BJ (cell line): ENCODE results near the gene SYNE1. TPM values are rescaled to one million over a fixed set of nuclear protein-coding genes. Genes with fewer than 3 reads are reported as not detected.

ENCODE experiments used
- CTCF ChIA-PET: fragments of 350-600 bp; formaldehyde crosslinking; extraction: SDS; loops from one replicate; lab custom pipeline; 2021; ENCODE audit warnings: antibody characterized with exemption, inconsistent platforms; lab: Yijun Ruan, JAX
- POLR2A ChIA-PET: fragments of 300-600 bp; sonication (Branson Sonifier 250); formaldehyde crosslinking; extraction: SDS; loops from one replicate; lab custom pipeline; 2021; ENCODE audit warnings: antibody characterized with exemption; lab: Charles Lee
- DNase-seq: peaks from one replicate; pipeline ENCODE4 v3.0.0-alpha.2; 2011; ENCODE audit warnings: low read depth
- H3K27me3 ChIP-seq: 2 replicates; pipeline ENCODE4 v1.6.0; 2011; ENCODE audit warnings: low read length; ENCODE audit not compliant: control insufficient read depth, insufficient read depth
- H3K36me3 ChIP-seq: 2 replicates; pipeline ENCODE4 v1.5.1; 2011; ENCODE audit warnings: low read length; ENCODE audit not compliant: control insufficient read depth, insufficient read depth
- H3K4me3 ChIP-seq: 2 replicates; pipeline ENCODE4 v1.5.1; 2011; ENCODE audit warnings: low read depth, mild to moderate bottlenecking, control low read depth, low read length
- CTCF ChIP-seq: IDR thresholded peaks from 2 replicates; pipeline ENCODE4 v1.5.1; 2011; ENCODE audit warnings: low read depth, mild to moderate bottlenecking, control low read depth, inconsistent platforms, low read length, moderate library complexity; ENCODE audit not compliant: insufficient read depth
- polyA plus RNA-seq: library from polyadenylated mRNA; depleted of rRNA; stranded (reverse); fragments of >200 nt; gene quantifications from 2 replicates; pipeline ENCODE4 v1.2.3, GENCODE V29; 2011

SYNE1 gene
- polyA plus RNA-seq, 1 experiment = 44.2 TPM

GRCh38 chr6:152371775-152372174, 265.4 kb downstream of the SYNE1 start:
- TF ChIP-seq CTCF = no peak
- POLR2A ChIA-PET = no interaction called here
- Histone ChIP-seq H3K27me3 (no peaks in the 10 kb centered on the region), H3K4me3 (no peak overlapping the region), H3K36me3 (peaks cover 10% of the 10 kb centered on the region)
- CTCF ChIA-PET = no interaction called here
- DNase-seq = no peak

- ChIA-PET POLR2A (interaction anchor here (0.6 kb wide), 2 partner anchors 12 to 174 kb away, joined by 4 read pairs; no protein-coding TSS in a partner anchor), CTCF (no interaction called here)
- no peak for TF ChIP-seq CTCF
- Histone ChIP-seq H3K36me3 (peaks cover 12% of the 10 kb centered on the region), H3K27me3 (no peaks in the 10 kb centered on the region), H3K4me3 (no peak overlapping the region)
- DNase-seq = no peak
These were observed 268.2 kb downstream of the SYNE1 start for GRCh38 chr6:152368751-152369624.

DNA sequence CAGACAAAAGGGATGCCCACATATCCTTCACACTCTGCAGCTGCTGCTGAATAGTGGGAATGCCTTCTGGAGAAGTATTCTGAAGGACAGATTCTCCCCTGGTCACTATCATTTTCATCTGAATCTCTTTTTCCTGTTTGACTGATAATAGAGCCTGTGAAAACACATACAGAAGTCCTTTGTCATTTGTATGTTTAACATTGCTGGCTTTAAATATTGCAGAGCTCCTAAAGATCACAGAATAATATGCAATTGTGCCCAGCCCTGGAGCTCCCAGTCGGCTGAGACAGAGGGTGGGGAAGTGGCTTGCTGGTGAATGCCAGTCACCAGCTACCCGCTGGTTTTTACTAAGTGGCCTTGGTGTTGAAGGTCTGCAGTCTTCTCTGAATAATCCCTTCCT, 272.3 kb downstream of the SYNE1 start:
- ChIA-PET POLR2A (no interaction called here), CTCF (interaction anchor here (0.7 to 1.2 kb wide), 4 partner anchors 8 to 67 kb away, joined by 3 to 5 read pairs (median 3); no protein-coding TSS in a partner anchor)
- H3K36me3 ChIP-seq = peaks cover 18% of the 10 kb centered on the region
- H3K27me3 ChIP-seq = no peaks in the 10 kb centered on the region
- no peak for TF ChIP-seq CTCF
- H3K4me3 ChIP-seq = no peak overlapping the region
- no peak for DNase-seq

DNA sequence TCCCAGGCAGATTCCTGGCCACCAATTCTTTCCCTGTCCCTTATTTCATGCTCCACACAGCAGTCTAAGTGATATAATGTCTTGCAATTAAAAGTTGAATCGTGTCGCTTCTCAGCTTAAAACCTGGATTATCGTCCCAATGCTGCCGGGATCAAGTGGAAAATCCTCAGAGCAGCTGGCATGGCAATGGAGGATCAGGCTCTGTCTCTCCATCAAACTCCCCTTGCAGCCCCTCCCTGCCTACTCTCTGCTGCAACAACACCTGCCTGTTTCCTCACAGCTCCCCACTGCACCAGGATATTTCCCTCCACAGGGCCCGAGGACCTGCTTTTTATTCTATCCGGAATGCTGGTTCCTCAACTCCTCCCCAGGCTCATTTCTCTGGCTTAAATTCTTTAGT, 277.1 kb downstream of the SYNE1 start:
- no peak for DNase-seq
- no peaks in the 10 kb centered on the region for H3K27me3 ChIP-seq
- H3K36me3 ChIP-seq = peaks cover 19% of the 10 kb centered on the region
- no peak for TF ChIP-seq CTCF
- POLR2A ChIA-PET = no interaction called here
- H3K4me3 ChIP-seq = no peak overlapping the region
- CTCF ChIA-PET = interaction anchor here (4.6 kb wide), 1 partner anchor 21 kb away, joined by 16 read pairs; no protein-coding TSS in a partner anchor

- TF ChIP-seq CTCF = peak; percentile 38
- H3K4me3 ChIP-seq = no peak overlapping the region
- no peak for DNase-seq
- H3K36me3 ChIP-seq = peaks cover 26% of the 10 kb centered on the region
- ChIA-PET POLR2A (interaction anchor here (0.6 kb wide), 1 partner anchor 40 kb away, joined by 3 read pairs; no protein-coding TSS in a partner anchor), CTCF (interaction anchor here (0.8 to 1.5 kb wide), 4 partner anchors 9 to 19 kb away, joined by 3 to 5 read pairs (median 5); no protein-coding TSS in a partner anchor)
- no peaks in the 10 kb centered on the region for H3K27me3 ChIP-seq
These were observed 280.5 kb downstream of the SYNE1 start for GRCh38 chr6:152356662-152357061.
